ENCODE data around the gene PPM1A. TPM values are rescaled to one million over a fixed set of nuclear protein-coding genes. Genes with fewer than 3 reads are reported as not detected.

PPM1A gene
- total RNA-seq, 1 experiment from 2014 or later = 69.3 TPM

DNA sequence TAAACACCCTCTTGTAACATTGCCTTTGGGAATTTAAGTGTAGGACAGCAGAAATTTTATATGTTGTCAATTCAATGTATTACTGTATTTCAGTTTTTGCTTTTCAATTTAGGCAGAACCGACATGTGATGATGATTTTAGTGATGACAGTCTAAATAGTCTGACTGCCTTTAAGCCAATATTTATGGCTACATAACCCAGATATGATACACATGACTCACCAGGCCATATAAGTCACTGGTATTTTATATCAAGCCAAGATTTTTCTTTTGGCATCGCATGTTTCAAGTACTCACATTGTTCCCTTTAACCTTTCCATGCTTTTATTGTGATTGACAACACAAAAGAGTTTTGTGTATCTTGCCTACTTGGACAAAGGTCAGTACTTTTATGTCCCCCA is 13.6 kb upstream of the PPM1A start:
- no TSS peak for BruUV-seq (replicated peaks)
- H3K9me2 ChIP-seq (replicated peaks; ENCODE audit: low read length) = no peaks in the 10 kb centered on the region
- H3K27me3 ChIP-seq (ENCODE audit: low read length) = 0 out of 2 replicates have a peak, but pooled peaks cover 4% of the 10 kb centered on the region
- H3K36me3 ChIP-seq (ENCODE audit: low read depth, low read length) = no peaks in the 10 kb centered on the region
- no peak overlapping the region for H3K4me3 ChIP-seq (ENCODE audit: low read length)
- no peak overlapping the region for H3K9ac ChIP-seq (ENCODE audit: low read length)
- H4K20me1 ChIP-seq (ENCODE audit: low read length) = no peaks in the 10 kb centered on the region
- H3K27ac ChIP-seq (ENCODE audit: low read length) = no peak overlapping the region
- H3K4me2 ChIP-seq (ENCODE audit: low read length) = no peak overlapping the region
- ChIA-PET POLR2A (ENCODE audit: unreplicated experiment) (no interaction called here), CTCF (no interaction called here)
- no peak overlapping the region for H2AFZ ChIP-seq (ENCODE audit: low read length)
- H3K9me3 ChIP-seq (ENCODE audit: low read length) = peaks cover 8% of the 10 kb centered on the region
- H3K4me1 ChIP-seq (ENCODE audit: insufficient read depth, low read length) = no peaks in the 10 kb centered on the region
- peak; percentile 29; the same call in 1 of the 2 replicates for ATAC-seq
- DNase-seq = peak; percentile 52
- intact Hi-C loops (cut with micrococcal nuclease) = no loop called here
- TF ChIP-seq, protein P1, sequence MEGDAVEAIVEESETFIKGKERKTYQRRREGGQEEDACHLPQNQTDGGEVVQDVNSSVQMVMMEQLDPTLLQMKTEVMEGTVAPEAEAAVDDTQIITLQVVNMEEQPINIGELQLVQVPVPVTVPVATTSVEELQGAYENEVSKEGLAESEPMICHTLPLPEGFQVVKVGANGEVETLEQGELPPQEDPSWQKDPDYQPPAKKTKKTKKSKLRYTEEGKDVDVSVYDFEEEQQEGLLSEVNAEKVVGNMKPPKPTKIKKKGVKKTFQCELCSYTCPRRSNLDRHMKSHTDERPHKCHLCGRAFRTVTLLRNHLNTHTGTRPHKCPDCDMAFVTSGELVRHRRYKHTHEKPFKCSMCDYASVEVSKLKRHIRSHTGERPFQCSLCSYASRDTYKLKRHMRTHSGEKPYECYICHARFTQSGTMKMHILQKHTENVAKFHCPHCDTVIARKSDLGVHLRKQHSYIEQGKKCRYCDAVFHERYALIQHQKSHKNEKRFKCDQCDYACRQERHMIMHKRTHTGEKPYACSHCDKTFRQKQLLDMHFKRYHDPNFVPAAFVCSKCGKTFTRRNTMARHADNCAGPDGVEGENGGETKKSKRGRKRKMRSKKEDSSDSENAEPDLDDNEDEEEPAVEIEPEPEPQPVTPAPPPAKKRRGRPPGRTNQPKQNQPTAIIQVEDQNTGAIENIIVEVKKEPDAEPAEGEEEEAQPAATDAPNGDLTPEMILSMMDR (conservative IDR thresholded peaks at IDR 0.05; ENCODE audit: low read depth, low read length) = no peak
- TF ChIP-seq EZH2phosphoT487 (IDR thresholded peaks at IDR 0.05; ENCODE audit: borderline replicate concordance, low read length) = no peak
- no peak for TF ChIP-seq EZH2 (IDR thresholded peaks at IDR 0.05; ENCODE audit: low read length, unreplicated experiment)
- H3F3A ChIP-seq (ENCODE audit: low read length, unreplicated experiment) = no peaks in the 10 kb centered on the region
- no peaks in the 10 kb centered on the region for H3K79me2 ChIP-seq (ENCODE audit: low read length)

GRCh38 chr14:60238955-60239354 is 10.1 kb upstream of the PPM1A start:
- H3K27me3 ChIP-seq (ENCODE audit: low read length) = 0 out of 2 replicates have a peak, but pooled peaks cover 3% of the 10 kb centered on the region
- intact Hi-C loops (cut with micrococcal nuclease) = no loop called here
- no peaks in the 10 kb centered on the region for H3K79me2 ChIP-seq (ENCODE audit: low read length)
- H3F3A ChIP-seq (ENCODE audit: low read length, unreplicated experiment) = no peaks in the 10 kb centered on the region
- no peaks in the 10 kb centered on the region for H3K9me2 ChIP-seq (replicated peaks; ENCODE audit: low read length)
- no peaks in the 10 kb centered on the region for H3K36me3 ChIP-seq (ENCODE audit: low read depth, low read length)
- TF ChIP-seq EZH2phosphoT487 (IDR thresholded peaks at IDR 0.05; ENCODE audit: borderline replicate concordance, low read length) (no peak), EZH2 (IDR thresholded peaks at IDR 0.05; ENCODE audit: low read length, unreplicated experiment) (no peak)
- TF ChIP-seq, protein P1 (conservative IDR thresholded peaks at IDR 0.05; ENCODE audit: low read depth, low read length) = no peak
- no peak overlapping the region for H3K27ac ChIP-seq (ENCODE audit: low read length)
- H2AFZ ChIP-seq (ENCODE audit: low read length) = no peak overlapping the region
- POLR2A ChIA-PET (ENCODE audit: unreplicated experiment) = no interaction called here
- no peak for ATAC-seq
- H3K4me2 ChIP-seq (ENCODE audit: low read length) = no peak overlapping the region
- no peak overlapping the region for H3K9ac ChIP-seq (ENCODE audit: low read length)
- CTCF ChIA-PET = no interaction called here
- no peaks in the 10 kb centered on the region for H3K9me3 ChIP-seq (ENCODE audit: low read length)
- BruUV-seq (replicated peaks) = no TSS peak
- H3K4me3 ChIP-seq (ENCODE audit: low read length) = no peak overlapping the region
- no peaks in the 10 kb centered on the region for H4K20me1 ChIP-seq (ENCODE audit: low read length)
- H3K4me1 ChIP-seq (ENCODE audit: insufficient read depth, low read length) = no peaks in the 10 kb centered on the region
- no peak for DNase-seq

GRCh38 chr14:60240139-60240856 is 8.7 kb upstream of the PPM1A start:
- no peaks in the 10 kb centered on the region for H3F3A ChIP-seq (ENCODE audit: low read length, unreplicated experiment)
- no TSS peak for BruUV-seq (replicated peaks)

More at GRCh38 chr14:60240139-60240856, 8.7 kb upstream of the PPM1A start:
- no peak overlapping the region for H3K4me2 ChIP-seq (ENCODE audit: low read length)
- H3K4me3 ChIP-seq (ENCODE audit: low read length) = no peak overlapping the region
- intact Hi-C loops (cut with micrococcal nuclease) = loop anchor here (10.0 kb wide), 1 partner anchor 175 kb away; no protein-coding TSS in a partner anchor
- no peaks in the 10 kb centered on the region for H3K36me3 ChIP-seq (ENCODE audit: low read depth, low read length)
- H3K27me3 ChIP-seq (ENCODE audit: low read length) = 0 out of 2 replicates have a peak, but pooled peaks cover 3% of the 10 kb centered on the region
- no peak for ATAC-seq
- no peak overlapping the region for H2AFZ ChIP-seq (ENCODE audit: low read length)
- H3K9ac ChIP-seq (ENCODE audit: low read length) = no peak overlapping the region
- H3K9me3 ChIP-seq (ENCODE audit: low read length) = no peaks in the 10 kb centered on the region
- DNase-seq = no peak
- H4K20me1 ChIP-seq (ENCODE audit: low read length) = no peaks in the 10 kb centered on the region
- H3K79me2 ChIP-seq (ENCODE audit: low read length) = no peaks in the 10 kb centered on the region
- no peak overlapping the region for H3K27ac ChIP-seq (ENCODE audit: low read length)
- no peaks in the 10 kb centered on the region for H3K4me1 ChIP-seq (ENCODE audit: insufficient read depth, low read length)
- no peak for TF ChIP-seq EZH2 (IDR thresholded peaks at IDR 0.05; ENCODE audit: low read length, unreplicated experiment)
- POLR2A ChIA-PET (ENCODE audit: unreplicated experiment) = no interaction called here
- H3K9me2 ChIP-seq (replicated peaks; ENCODE audit: low read length) = no peaks in the 10 kb centered on the region
- CTCF ChIA-PET = interaction anchor here (0.5 kb wide), 1 partner anchor 9 kb away, joined by 3 read pairs; the partner anchor contains the start of gene PPM1A

All from PC-3 (cell line).